ENCODE results near the gene UBE2K.
"Not testable (repeated sequence)": the region's sequence is repeated elsewhere in the genome, so short reads cannot be mapped to it uniquely, and the experiment has no call there.

The UBE2K gene

DNA sequence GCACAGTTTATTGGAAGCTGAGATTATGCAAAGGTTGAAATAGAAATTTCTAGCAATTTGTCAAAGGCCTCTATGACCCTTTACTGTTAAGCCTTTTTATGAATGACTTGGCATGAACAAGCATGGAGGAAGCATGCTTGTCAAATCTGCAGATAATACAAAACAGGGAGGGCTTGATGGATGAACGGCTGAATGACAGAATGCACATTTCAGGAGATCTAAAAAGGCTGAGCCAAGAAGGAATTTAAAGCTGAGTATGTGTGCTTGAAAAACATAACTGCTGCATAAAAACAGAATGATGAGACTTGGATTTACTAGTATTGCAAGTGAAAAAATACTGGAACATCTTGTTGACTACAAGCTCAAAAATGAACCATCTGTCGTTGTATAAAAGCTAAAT is 29.0 kb upstream of the UBE2K start:
- no peaks in the 10 kb centered on the region for H3K4me1 Mint-ChIP-seq
- no peaks in the 10 kb centered on the region for H3K9me3 Mint-ChIP-seq
- H3K4me3 Mint-ChIP-seq = no peak overlapping the region
- no peaks in the 10 kb centered on the region for H3K36me3 Mint-ChIP-seq
- H3K27me3 Mint-ChIP-seq = no peaks in the 10 kb centered on the region
- no peak overlapping the region for H3K27ac Mint-ChIP-seq

DNA sequence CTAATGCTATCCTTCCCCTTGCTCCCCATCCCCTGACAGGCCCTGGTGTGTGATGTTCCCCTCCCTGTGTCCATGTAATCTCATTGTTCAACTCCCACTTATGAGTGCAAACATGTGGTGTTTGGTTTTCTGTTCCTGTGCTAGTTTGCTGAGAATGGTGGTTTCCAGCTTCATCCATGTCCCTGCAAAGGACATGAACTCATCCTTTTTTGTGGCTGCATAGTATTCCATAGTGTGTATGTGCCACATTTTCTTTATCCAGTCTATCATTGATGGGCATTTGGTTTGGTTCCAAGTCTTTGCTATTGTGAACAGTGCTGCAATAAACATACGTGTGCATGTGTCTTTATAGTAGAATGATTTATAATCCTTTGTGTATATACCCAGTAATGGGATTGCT is 27.6 kb upstream of the UBE2K start:
- H3K36me3 Mint-ChIP-seq, H3K9me3 Mint-ChIP-seq, H3K4me1 Mint-ChIP-seq, H3K4me3 Mint-ChIP-seq, H3K27me3 Mint-ChIP-seq: not testable (repeated sequence)
- peak overlapping the region; percentile 18 for H3K27ac Mint-ChIP-seq

DNA sequence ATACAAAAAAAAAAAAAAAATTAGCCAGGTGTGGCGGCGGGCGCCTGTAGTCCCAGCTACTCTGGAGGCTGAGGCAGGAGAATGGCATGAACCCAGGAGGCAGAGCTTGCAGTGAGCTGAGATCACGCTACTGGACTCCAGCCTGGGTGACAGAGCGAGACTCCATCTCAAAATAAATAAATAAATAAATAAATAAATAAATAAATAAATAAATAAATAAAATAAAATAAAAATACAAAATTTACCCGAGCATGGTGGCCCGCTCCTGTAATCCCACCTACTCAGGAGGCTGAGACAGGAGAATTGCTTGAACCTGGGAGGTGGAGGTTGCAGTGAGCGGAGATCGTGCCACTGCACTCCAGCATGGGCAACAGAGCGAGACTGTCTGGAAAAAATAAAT is 22.3 kb upstream of the UBE2K start:
- H3K27me3 Mint-ChIP-seq, H3K4me1 Mint-ChIP-seq: not testable (repeated sequence)

DNA sequence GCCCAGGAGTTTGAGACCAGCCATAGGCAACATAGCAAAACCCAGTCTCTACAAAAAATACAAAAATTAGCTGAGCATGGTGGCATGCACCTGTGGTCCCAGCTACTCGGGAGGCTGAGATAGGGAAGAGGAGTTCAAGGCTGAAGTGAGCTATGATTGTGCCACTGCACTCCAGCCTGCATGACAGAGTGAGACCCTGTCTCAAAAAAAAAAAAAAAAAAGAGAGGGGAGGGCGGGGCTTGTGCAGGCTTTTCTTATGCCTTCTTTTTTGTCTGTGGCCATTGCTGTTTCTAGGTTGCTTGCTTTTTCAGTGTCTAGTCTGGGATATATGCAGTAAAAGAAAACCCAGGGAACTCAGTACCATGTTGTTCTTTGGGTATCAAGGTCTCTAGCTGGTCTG is 16.9 kb upstream of the UBE2K start:
- not testable (repeated sequence) for H3K4me3 Mint-ChIP-seq, H3K36me3 Mint-ChIP-seq, H3K9me3 Mint-ChIP-seq, H3K27ac Mint-ChIP-seq, H3K4me1 Mint-ChIP-seq, H3K27me3 Mint-ChIP-seq

More for the DNA sequence above, 22.3 kb upstream of the UBE2K start:
- H3K36me3 Mint-ChIP-seq, H3K4me3 Mint-ChIP-seq, H3K27ac Mint-ChIP-seq, H3K9me3 Mint-ChIP-seq: not testable (repeated sequence)

DNA sequence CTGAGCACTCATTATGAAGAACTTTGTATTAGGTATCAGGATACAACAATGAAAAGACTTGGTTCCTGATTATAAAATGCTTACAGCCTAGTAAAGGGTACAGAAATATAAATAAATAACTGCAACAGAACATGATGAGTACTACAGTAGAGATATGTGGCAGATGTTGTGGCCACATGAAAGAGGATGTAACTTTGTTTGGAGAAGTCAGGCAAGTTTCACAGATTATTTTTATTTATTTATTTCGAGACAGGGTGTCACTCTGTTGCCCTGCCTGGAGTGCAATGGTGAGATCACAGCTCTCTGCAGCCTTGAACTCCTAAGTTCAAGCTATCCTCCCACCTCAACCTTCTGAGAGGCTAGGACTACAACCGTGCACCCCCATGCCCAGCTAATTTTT is 15.8 kb upstream of the UBE2K start:
- H3K4me3 Mint-ChIP-seq = no peak overlapping the region
- H3K27ac Mint-ChIP-seq = no peak overlapping the region
- H3K36me3 Mint-ChIP-seq = no peaks in the 10 kb centered on the region
- peaks cover 1% of the 10 kb centered on the region for H3K27me3 Mint-ChIP-seq
- no peaks in the 10 kb centered on the region for H3K9me3 Mint-ChIP-seq
- H3K4me1 Mint-ChIP-seq = no peaks in the 10 kb centered on the region

DNA sequence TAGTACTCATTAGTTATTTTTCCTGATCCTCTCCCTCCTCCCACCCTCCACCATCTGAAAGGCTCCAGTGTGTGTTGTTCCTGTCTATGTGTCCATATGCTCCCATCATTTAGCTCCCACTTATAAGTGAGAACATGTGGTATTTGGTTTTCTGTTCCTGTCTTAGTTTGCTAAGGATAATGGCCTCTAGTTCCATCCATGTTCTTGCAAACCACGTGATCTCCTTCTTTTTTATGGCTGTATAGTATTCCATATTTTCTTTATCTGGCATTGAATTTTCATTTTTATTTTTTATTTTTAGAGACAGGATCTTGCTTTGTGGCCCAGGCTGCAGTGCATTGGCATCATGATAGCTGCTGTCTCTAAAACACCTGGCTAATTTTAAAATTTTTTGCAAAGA is 11.9 kb upstream of the UBE2K start:
- H3K9me3 Mint-ChIP-seq = no peaks in the 10 kb centered on the region
- no peaks in the 10 kb centered on the region for H3K36me3 Mint-ChIP-seq
- H3K27me3 Mint-ChIP-seq = no peaks in the 10 kb centered on the region
- no peak overlapping the region for H3K27ac Mint-ChIP-seq
- no peaks in the 10 kb centered on the region for H3K4me1 Mint-ChIP-seq
- no peak overlapping the region for H3K4me3 Mint-ChIP-seq

DNA sequence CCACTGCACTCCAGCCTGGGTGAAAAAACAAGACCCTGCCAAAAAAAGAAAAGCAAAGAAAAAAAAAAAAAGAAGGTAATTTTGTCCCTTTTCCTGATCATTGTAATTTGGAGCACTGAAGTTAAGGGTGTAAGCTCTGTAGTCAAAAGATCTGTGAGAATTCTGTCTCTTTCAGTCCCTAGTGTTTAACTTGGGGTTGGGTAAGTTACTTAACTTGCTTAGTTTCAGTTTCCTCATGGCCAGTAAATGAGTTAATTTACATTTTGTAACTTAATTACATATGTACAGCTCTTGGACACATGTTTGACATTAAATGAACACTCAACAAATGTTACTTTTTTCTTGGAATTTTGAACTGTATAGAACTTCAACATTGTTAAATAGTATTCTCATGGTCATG is 10.9 kb upstream of the UBE2K start:
- Mint-ChIP-seq H3K4me3 (no peak overlapping the region), H3K4me1 (no peaks in the 10 kb centered on the region), H3K9me3 (no peaks in the 10 kb centered on the region), H3K27me3 (no peaks in the 10 kb centered on the region), H3K36me3 (no peaks in the 10 kb centered on the region), H3K27ac (no peak overlapping the region)

DNA sequence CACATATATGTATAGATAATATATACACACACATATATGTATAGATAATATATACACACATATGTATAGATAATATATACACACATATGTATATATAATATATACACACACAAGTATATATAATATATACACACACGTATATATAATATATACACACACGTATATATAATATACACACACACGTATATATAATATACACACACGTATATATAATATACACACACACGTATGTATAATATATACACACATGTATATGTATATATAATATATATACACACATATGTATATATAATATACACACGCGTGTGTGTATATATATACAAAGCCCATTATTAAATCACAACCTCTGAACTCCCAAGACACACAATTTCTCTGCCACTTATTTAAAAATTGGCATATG is 8.0 kb upstream of the UBE2K start:
- no peaks in the 10 kb centered on the region for H3K4me1 Mint-ChIP-seq
- no peak overlapping the region for H3K4me3 Mint-ChIP-seq
- no peaks in the 10 kb centered on the region for H3K9me3 Mint-ChIP-seq
- no peaks in the 10 kb centered on the region for H3K27me3 Mint-ChIP-seq
- H3K27ac Mint-ChIP-seq = no peak overlapping the region
- no peaks in the 10 kb centered on the region for H3K36me3 Mint-ChIP-seq

DNA sequence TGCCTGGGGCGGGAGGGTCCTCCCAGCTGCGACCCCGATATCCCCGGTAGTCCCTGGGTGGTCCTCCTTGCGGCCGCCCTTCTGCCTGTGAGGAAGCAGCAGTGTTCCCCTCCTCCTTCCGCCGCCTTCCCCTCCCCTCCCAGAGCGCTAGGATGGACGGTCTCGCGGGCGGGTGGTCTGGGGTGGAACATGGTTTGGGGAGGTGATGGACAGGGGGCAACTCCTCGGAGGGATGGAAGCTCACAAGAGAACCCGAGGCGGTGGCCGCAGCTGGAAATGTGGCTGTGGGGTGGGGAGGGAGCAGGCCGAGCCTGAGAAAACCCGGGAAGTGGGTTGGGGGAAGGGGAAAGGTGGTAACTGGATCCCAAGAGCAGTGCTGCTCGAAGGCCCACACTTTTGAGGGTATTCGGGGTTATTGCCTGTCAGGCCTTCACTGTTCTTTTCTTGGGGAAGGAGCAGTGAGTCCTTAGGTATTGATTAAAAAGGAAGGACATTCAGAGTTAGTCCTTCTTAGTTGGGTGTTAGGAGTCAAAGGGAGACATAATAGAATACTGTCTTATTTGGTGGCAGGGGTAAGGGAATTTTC is 581 bp downstream of the UBE2K start:
- Mint-ChIP-seq H3K9me3 (no peaks in the 10 kb centered on the region), H3K4me1 (peaks cover 44% of the 10 kb centered on the region), H3K4me3 (peak overlapping the region; percentile 95), H3K36me3 (no peaks in the 10 kb centered on the region), H3K27ac (peak overlapping the region; percentile 99), H3K27me3 (no peaks in the 10 kb centered on the region)

DNA sequence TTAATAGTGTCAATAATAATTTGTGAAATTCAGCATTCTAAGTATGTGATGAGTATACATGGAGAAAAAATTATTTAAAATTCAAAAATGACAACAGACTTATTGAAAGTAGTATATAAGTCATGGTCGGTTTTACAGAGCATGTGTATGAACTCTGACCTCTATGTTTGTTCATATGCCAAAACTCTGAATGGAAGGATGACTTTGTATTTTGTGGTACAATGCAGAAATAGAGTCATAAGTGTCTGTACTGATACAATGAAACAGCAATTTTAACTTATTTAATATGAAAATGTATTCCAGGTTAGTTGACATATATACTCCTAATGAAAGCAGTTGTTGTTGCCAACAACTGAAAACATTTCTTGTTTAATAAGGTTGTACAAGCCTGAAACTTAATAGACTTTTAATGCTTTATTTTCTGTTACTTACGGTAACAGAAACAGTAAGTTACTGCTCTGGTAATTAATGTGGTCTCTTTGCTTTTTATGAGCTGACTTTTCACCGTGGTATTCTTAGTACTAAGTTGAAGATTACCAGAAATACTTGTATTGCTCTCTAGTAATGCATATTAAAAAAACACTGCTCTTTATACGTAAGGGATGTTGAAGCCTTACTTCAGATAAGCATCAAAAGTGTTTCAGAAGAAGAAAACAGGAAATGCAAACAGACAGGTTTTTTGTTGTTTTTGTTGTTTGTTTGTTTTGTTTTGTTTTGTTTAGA is 1.9 kb downstream of the UBE2K start:
- Mint-ChIP-seq H3K27ac (peak overlapping the region; percentile 99), H3K9me3 (no peaks in the 10 kb centered on the region), H3K4me3 (peak overlapping the region; percentile 95), H3K36me3 (no peaks in the 10 kb centered on the region), H3K27me3 (no peaks in the 10 kb centered on the region), H3K4me1 (peaks cover 44% of the 10 kb centered on the region)

DNA sequence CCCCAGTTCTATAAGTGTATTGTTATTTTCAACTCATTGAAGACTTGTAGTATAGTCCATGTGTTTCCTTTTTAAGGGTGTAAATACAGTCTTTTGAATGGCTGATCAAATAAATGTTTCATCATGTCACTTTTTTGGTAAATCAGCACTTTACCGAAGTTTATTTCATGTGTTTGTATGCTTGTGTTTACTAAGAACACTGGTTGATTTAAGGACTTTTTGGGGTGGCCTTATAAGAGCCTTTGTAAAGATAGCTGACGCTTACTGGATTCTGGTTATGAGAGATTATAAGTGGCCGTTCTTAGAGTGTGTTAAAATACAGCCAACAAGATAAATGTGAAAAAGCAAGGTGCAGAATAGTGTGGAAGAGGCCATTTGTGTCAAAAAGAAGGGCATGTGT is 2.6 kb downstream of the UBE2K start:
- Mint-ChIP-seq H3K9me3 (no peaks in the 10 kb centered on the region), H3K36me3 (peaks cover 2% of the 10 kb centered on the region), H3K4me1 (peaks cover 47% of the 10 kb centered on the region), H3K27ac (peak overlapping the region; percentile 71), H3K27me3 (no peaks in the 10 kb centered on the region), H3K4me3 (peak overlapping the region; percentile 95)

DNA sequence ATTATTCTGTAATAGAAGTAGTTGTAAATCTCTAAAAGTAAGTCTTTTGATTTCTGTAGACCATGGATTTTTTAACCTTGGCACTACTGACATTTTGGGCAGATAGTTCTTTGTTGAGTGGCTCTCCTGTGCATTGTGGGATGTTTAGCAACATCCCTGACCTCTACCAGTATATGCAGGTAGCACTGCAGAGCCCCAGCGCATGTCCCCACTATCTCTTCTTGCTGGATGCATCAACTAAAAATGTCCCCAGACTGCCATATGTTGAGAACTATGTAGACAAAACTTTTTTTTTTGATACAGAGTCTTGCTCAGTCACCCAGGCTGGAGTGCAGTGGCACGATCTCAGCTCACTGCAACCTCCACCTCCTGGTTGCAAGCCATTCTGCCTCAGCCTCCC is 4.8 kb downstream of the UBE2K start:
- Mint-ChIP-seq H3K4me3 (no peak overlapping the region), H3K4me1 (peaks cover 44% of the 10 kb centered on the region), H3K27me3 (no peaks in the 10 kb centered on the region), H3K27ac (no peak overlapping the region), H3K36me3 (peaks cover 2% of the 10 kb centered on the region), H3K9me3 (no peaks in the 10 kb centered on the region)

DNA sequence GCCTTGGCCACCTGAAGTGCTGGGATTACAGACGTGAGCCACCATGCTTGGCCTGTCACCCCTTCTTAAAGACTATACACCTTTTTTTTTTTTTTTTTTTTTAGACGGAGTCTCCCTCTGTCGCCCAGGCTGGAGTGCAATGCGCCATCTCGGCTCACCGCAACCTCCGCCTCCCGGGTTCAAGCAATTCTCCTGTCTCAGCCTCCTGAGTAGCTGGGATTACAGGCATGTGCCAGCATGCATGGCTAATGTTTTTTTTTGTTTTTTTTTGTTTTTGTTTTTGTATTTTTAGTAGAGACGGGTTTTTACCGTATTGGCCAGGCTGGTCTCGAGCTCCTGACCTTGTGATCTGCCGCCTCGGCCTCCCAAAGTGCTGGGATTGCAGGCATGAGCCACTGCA is 6.9 kb downstream of the UBE2K start:
- H3K9me3 Mint-ChIP-seq, H3K4me3 Mint-ChIP-seq, H3K27me3 Mint-ChIP-seq, H3K27ac Mint-ChIP-seq, H3K36me3 Mint-ChIP-seq: not testable (repeated sequence)
- H3K4me1 Mint-ChIP-seq = peaks cover 56% of the 10 kb centered on the region

DNA sequence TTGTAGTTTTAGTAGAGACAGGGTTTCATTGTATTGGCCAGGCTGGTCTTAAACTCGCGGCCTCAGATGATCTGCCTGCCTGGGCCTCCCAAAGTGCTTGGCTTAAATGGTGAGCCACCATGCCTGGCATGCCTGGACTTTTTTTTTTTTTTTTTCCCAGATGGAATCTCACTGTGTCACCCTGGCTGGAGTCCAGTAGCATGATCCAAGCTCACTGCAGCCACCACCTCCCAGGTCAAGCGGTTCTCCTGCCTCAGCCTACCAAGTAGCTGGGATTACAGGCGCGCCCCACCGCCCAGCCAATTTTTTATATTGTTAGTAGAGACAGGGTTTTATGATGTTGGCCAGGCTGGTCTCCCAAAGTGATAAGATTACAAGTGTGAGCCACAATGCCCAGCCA is 8.4 kb downstream of the UBE2K start:
- no peak overlapping the region for H3K4me3 Mint-ChIP-seq
- H3K4me1 Mint-ChIP-seq = peaks cover 52% of the 10 kb centered on the region
- no peaks in the 10 kb centered on the region for H3K9me3 Mint-ChIP-seq
- H3K36me3 Mint-ChIP-seq = peaks cover 2% of the 10 kb centered on the region
- H3K27ac Mint-ChIP-seq = no peak overlapping the region
- no peaks in the 10 kb centered on the region for H3K27me3 Mint-ChIP-seq

DNA sequence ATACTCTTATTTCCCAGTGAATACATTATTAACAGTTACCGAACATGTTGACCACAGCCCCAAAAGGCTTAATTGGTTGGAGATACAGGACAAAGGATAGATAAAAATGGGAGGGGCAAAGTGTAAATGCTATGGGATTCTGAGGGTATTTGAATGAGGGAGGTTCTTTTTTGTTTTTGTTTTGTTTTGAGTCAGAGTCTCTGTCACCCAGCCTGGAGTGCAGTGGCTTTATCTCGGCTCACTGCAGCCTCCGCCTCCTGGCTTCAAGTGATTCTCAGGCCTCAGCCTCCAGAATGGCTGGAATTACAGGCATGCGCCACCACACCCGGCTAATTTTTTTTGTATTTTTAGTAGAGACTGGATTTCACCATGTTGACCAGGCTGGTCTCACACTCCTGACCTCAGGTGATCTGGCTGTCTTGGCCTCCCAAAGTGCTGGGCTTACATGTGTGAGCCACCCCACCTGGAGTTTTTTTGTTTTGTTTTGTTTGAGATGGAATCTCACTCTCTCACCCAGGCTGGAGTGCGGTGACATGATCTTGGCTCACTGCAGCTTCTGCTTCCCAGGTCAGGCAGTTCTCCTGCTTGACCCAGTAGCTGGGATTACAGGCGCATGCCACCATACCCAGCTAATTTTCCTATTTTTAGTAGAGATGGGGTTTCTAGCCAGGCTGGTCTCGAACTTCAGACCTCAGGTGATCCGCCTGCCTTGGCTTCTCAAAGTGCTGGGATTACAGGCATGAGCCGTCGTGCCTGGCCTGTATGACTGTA is 9.0 kb downstream of the UBE2K start:
- Mint-ChIP-seq H3K27me3 (no peaks in the 10 kb centered on the region), H3K36me3 (peaks cover 2% of the 10 kb centered on the region), H3K27ac (no peak overlapping the region), H3K9me3 (no peaks in the 10 kb centered on the region), H3K4me3 (no peak overlapping the region), H3K4me1 (peaks cover 54% of the 10 kb centered on the region)

DNA sequence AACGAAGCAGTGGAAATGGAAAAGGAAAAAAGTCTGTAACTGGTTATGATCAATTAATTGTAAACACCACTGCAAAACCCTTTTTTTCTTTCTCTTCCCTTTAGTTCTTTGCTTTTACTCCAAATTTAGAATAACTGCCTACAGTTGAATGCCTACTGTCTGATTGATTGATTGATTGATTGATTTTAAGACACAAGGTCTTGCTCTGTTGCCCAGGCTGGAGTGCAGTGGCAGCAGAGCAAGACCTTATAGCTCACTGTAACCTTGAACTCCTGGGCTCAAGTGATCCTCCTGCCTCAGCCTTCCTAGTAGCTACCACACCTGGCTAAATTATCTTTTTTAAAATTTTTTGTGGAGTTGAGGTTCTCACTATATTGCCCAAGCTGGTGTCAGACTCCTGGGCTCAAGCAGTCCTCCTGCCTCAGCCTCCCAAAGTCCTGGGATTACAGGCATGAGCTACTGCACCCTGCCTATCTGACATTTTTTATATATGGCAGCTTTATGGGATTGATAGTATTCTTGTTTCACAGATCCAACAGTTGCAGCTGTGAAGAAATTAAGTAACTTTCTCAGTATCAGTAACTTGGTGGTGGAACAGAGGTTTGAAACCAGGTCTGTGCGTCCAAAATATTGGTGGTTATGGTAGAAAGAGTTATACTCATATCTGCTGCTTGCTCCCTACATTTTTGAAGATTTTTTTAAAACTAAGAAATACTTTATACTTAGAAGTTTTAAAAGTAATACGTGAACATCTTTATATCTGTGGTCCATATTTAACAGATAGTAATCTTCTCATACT is 12.4 kb downstream of the UBE2K start:
- peak overlapping the region; percentile 51 for H3K27ac Mint-ChIP-seq
- no peaks in the 10 kb centered on the region for H3K27me3 Mint-ChIP-seq
- no peaks in the 10 kb centered on the region for H3K9me3 Mint-ChIP-seq
- no peak overlapping the region for H3K4me3 Mint-ChIP-seq
- peaks cover 1% of the 10 kb centered on the region for H3K36me3 Mint-ChIP-seq
- peaks cover 57% of the 10 kb centered on the region for H3K4me1 Mint-ChIP-seq

All from activated naive CD4-positive, alpha-beta T cell treated with anti-CD3 and anti-CD28 coated beads, Interleukin-2, amount 50 U/mL, for 24 hours (primary cell).